GM18951 (cell line): Measurements from ENCODE around the gene GRIK3.

Source experiments
- POLR2A ChIP-seq: IDR thresholded peaks from 4 replicates; pipeline ENCODE4 v1.6.1; 2011; ENCODE audit warnings: mild to moderate bottlenecking; ENCODE audit not compliant: insufficient read length, insufficient read depth; ENCODE audit errors: extremely low read depth
- in situ Hi-C: fragments of 300-500 bp; cut with MboI; formaldehyde crosslinking; loops from one replicate; pipeline ENCODE4 v1.12.0; 2022; ENCODE audit warnings: low sequenced_read_pairs, mixed read lengths, inconsistent platforms; ENCODE audit not compliant: unreplicated experiment

Gene GRIK3

DNA sequence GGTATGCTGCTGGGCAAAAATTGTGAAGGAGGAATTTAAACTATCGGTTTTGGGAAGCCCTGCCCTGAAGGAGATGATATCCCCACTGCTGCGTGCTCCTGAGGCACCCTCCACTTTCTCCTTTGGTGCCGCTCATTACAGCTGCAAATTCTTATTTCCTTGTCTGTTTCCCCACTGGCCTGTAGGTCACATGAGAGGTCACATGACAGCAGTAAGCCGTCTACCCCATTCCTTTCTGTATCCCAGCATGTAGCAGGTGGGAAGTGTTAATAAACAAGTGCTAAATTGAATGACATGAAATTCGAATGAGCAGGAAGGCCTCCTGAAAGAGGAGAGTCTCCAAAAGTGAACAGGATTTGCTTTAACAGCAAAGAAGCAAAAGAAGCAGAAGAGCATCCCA is 58.7 kb downstream of the GRIK3 start:
- in situ Hi-C loops: no loop called here
- no peak for TF ChIP-seq POLR2A

DNA sequence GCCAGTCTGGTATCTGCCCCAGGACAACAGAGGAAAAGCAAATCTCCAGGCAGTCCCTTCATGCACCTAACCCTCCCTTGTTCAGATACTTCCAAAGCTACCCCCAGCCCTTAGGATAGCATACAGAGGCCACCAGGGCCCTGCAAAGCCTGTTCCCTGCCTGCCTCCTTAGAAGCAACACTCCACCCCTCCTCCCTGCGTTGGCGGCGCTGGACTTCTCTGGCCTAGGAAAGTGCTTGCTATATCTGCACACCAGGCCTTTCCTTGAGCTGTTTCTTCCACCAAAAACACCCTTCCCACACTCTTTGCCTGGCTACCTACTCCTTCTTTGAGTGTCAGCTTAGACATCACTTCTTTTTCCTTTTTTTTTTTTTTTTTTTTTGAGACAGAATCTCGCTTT is 61.3 kb downstream of the GRIK3 start:
- in situ Hi-C loops: no loop called here
- no peak for TF ChIP-seq POLR2A

DNA sequence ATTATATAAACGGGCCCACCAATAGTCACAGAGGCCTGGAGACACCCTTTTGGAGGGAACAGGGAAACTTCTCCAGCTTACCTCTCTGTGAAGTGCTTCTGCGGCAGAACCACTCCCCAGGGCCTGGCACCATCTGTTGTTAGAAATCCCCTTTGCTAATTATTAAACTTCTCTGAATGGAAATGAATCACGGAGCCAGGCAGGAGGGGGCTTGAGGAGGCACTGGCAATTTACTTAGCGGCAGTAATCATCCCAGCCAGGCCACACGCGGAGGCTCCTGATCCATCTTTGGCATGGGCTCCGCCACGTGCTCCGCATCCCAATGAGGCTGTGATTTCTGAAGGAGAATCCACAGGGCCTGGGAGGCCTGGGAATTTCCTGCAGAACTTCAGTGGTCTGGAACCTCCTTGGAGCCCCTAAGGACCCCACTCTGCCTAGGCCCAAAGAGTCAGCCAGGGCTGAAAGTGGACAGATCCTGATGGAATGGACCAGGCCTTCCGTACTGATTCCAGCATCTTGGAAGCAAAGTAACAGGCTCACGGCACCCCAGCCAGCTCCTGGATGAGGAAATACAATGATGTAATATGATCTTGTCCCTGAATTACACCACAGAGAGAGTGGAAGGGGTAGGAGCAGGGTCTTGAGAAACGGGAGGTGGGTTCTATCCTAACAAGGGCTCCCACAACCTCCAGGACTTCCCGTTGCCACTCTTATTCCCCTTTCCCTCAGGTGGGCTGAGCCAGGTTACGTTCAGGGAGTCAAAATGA is 62.3 kb downstream of the GRIK3 start:
- in situ Hi-C loops: no loop called here

DNA sequence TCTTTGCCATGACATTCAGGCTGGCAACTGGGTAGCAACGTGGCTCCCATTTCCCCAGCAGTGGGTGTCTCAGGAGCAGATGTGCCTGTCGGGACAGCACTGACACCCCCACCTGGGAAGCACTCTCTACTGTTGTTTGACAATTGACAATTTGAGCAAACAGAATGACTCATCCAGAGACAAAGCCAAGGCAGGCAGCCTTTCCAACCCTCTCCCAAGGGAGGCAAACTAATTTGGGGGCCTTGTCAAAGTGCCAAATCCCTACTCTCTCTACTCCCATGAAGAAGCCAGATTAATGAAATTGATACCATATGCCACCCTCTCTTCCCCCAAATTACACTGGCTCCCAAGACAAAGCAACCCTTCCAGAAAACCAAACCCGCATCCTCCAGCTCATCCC is 65.6 kb downstream of the GRIK3 start:
- no peak for TF ChIP-seq POLR2A
- in situ Hi-C loops: no loop called here

More for the DNA sequence above, 62.3 kb downstream of the GRIK3 start:
- TF ChIP-seq POLR2A: no peak

DNA sequence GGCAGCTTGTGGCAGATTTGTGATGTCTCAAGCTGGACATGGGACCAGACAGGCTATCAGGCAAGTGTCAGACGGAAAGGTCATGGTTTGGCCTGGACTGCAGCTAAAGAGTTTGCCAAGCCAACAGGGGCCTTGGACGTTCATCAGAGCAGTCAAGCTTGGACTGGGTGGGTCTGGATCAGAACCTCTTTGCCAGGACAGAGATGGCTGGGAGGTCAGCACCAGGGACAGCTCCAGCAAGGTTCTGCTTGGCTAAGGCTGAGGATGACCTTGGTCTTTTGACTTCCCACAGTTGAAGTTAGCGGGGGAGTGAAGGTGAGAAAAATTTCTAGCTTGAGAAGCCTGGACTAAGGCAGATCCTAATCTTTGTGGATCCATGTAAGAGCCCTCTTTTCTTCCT is 68.1 kb downstream of the GRIK3 start:
- in situ Hi-C loops: no loop called here

DNA sequence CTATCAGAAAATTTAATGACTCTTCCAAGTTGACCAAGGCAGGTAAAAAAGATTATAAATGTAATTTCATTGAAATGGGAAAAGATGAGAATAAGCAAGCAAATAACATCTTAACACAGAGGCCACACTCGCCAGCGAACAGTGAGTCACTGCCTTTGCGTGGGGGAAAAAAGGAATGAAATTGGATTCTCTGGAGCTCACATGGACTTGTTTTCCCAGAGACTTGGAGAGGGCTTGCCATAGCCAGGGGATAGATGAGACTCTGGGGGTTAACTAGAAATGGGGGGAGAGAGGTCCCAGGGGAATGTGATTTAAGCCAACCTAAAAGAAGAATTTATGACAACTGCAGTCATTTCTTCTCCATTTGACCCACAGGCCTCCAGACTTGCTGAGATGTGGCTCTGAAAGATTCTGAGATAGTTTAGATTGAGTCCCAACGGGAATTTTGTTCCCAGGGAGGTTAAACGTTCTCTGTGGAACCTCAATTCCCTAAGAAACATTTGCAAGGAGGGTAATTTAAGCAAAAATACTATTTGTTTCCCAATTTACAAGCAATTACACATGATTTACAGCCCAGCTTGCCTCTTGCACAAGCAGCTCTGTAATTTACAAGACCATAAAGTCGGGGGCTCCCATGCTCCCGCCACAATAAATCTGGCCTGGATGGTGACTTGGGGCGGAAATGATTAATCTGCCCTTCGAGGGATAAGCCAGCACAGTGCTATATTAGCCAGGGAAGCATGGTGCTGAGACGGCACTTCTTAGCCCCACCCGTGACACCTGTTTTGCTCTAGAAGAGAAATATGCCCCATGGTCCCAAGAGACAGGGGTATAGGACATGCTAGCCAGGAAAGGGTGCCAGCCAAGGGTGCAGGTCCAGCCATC is 68.8 kb downstream of the GRIK3 start:
- in situ Hi-C loops: no loop called here

More for the DNA sequence above, 68.1 kb downstream of the GRIK3 start:
- no peak for TF ChIP-seq POLR2A

DNA sequence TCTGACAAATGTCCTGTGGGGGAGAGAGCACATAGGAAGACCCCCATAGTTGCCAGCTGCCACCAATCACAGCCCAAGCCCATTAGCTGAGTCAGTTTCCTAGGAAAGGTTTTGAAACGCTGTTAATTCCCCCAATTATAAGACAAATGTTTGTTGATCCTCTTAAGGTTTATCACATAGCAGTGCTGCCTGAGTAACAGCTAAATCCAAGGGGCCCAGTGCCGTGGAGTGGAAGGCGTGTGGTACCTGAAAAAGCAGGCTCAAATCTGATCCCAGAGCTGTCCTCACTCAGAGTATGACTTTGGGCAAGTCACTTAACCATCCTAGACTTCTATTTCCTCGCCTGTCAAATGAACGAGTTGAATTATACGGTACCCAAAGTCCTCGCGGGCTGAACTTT is 69.5 kb downstream of the GRIK3 start:
- in situ Hi-C loops: no loop called here
- no peak for TF ChIP-seq POLR2A

More for the DNA sequence above, 68.8 kb downstream of the GRIK3 start:
- TF ChIP-seq POLR2A: no peak

DNA sequence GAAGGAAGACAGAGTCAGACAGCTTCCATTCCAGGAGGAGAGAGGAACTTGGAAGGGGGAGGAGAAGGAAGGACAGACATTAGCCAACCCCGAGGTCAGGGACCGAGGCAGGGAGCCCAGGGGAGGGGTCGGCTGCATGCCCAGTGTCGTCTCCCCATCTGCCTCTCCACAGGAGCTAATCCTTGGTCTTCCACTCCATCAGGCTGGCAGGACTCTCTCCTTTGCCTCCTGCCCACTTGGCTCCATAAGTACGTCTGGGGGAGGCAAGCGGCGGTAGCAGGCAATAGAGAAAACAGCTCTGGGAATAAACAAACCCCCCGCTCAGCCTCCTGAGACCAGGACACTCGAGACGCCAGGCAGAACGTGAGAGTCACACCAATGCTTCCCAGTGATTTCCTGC is 71.3 kb downstream of the GRIK3 start:
- no peak for TF ChIP-seq POLR2A
- in situ Hi-C loops: no loop called here

DNA sequence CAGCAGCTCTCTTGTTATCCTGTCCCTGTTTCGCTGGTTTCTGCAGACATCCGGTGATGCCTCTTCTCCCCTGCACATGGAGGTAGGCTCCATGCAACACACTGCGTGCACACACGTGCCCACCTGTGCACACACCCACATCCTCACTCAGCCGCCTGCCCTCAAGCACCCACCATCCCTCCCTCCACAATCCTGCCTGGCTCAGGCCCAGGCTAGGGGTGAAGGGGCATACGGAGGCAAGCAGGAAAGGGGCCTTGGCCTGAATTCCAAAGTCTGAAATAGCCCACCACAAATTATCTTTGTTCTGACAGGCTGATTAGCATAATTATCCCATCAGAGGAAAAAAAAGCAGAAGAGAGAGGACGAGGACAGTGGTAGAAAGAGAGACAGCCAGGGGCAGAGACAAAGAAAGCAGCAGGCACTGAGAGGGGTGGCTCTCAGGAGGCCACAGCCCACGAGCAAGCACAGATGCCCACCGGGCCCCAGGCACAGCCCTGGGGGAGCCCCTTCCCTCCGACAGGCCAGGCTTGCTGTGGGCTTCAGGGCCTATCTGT is 73.2 kb downstream of the GRIK3 start:
- in situ Hi-C loops: no loop called here
- no peak for TF ChIP-seq POLR2A

DNA sequence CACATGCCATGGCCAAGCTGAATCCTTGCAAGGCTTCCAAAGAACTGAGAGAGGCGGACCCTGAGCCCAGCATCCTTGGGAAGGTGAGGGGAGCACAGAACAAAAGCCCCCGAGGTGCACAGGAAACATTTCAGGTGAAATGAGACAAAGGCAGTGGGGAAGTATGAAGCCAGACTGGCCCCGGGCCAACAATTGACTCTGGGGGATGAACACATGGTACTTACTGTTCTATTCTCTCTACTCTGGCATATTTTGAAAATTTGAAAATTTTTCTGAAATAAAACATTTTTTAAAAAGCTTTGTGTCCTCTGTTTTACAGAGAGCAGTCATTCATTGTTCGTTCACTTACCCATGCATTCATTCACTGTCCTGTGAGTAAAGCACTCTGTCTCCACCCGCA is 77.7 kb downstream of the GRIK3 start:
- TF ChIP-seq POLR2A: no peak
- in situ Hi-C loops: no loop called here

DNA sequence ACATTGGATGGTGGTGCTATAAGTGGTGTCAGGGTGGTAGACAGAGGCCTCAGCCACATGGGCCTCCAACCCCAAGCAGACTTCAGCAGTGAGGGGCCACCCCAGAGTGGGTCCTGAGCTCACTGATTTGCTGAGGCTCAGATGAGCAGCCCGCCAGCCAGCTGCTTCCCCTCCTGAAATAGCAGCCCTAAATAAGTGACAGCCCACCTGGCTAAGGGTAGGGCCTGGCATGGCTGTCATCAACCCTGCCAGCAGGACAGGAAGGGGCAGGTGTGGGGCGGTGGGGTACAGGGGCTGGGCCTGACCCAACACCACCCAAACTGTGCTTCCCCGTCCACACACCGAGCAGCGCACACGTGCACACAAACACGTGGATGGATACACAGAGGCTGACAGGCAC is 79.3 kb downstream of the GRIK3 start:
- no peak for TF ChIP-seq POLR2A

DNA sequence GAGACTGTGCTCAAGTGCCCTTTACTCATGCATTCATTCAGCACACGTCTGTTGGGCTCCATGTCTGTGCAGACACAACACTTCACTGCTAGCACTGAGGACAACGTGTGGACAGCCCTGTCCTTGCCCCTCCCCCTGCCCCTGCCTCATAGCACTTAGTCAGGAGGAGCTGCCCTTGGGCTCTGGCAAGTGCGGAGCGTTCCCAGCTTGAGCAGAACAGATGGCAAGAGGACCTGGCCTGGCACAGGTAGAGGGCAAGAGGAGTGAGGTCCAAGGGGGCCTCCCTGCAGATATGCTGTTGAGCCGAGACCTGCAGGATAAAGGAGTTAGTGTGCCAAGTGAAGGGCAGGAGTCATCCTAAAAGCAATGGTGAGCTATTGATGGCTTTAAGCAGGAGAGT is 81.3 kb downstream of the GRIK3 start:
- in situ Hi-C loops: no loop called here
- TF ChIP-seq POLR2A: no peak

More for the DNA sequence above, 79.3 kb downstream of the GRIK3 start:
- in situ Hi-C loops: no loop called here

DNA sequence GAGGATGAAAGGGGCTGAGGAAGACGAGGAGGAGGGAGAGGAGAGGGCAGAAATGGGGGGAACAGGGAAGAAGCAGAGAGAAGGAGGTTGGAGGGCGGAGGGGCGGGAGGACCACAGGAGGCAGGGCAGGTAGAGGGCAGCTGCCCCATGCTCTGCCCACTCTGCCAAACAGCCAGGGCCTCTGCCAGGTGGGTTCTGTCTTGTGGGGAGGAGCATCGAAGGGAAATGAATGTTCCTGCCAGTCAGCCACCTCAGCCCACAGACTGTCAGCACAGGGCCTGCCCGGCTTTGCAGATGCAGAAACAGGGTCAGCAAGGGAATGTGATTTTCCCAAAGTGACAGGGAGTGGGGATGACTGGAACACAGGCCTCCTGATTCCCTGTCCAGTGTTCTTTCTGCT is 82.6 kb downstream of the GRIK3 start:
- in situ Hi-C loops: no loop called here
- no peak for TF ChIP-seq POLR2A
